Prostate gland (tissue), 2 donors: Measurements from ENCODE around the gene PDGFA. TPM values are rescaled to one million over a fixed set of nuclear protein-coding genes. Genes with fewer than 3 reads are reported as not detected.

Experiments used
- DNase-seq: peaks from one replicate; pipeline ENCODE4 v3.0.0-alpha.2; 2019; ENCODE audit warnings: low spot score
- H3K27ac ChIP-seq, 2 donors: fragments of 200-600 bp; sonication (generic); 2 replicates each; pipeline ENCODE4 v1.5.1; 2017 to 2019
- H3K27me3 ChIP-seq: fragments of 200-600 bp; sonication (generic); replicated peaks from 2 replicates; pipeline ENCODE4 v1.5.1; 2019; ENCODE audit not compliant: insufficient read depth
- H3K36me3 ChIP-seq, 2 donors: fragments of 200-600 bp; sonication (generic); 1 replicate in 1 of 2; 2 replicates in 1 of 2; pipeline versions ENCODE4 v1.5.1 to v1.8.1; 2017 to 2019
- H3K4me1 ChIP-seq: fragments of 200-600 bp; sonication (generic); replicated peaks from 2 replicates; pipeline ENCODE4 v1.5.1; 2019
- H3K4me3 ChIP-seq, 2 donors: fragments of 200-600 bp; sonication (generic); 2 replicates each; pipeline ENCODE4 v1.5.1; 2017 to 2019
- H3K9me3 ChIP-seq: fragments of 200-600 bp; sonication (generic); 2 replicates; pipeline ENCODE4 v1.5.1; 2017
- POLR2A ChIP-seq: fragments of 450-650 bp; IDR thresholded peaks from one replicate; pipeline ENCODE4 v1.6.1; 2016; ENCODE audit warnings: antibody characterized with exemption, mild to moderate bottlenecking
- POLR2AphosphoS5 ChIP-seq: sonication (generic); formaldehyde crosslinking; IDR thresholded peaks from one replicate; pipeline ENCODE4 v1.6.1; 2017; ENCODE audit warnings: antibody characterized with exemption
- WGBS: methylation state at CpG from one replicate; pipeline ENCODE4 v1.1.5; 2018; 5-methylcytosine and 5-hydroxymethylcytosine counted together
- intact Hi-C: fragments of 100-400 bp; cut with DNase I; formaldehyde crosslinking; loops from one replicate; pipeline ENCODE4 v1.14.2; 2022
- total RNA-seq, 2 donors: library from RNA; depleted of rRNA; stranded (reverse); fragments of >200 nt; gene quantifications; one replicate each; pipeline ENCODE4 v1.1.0, GENCODE V29; 2016
- TF ChIP-seq, protein P1 (sequence below), 4 experiments: fragments of 200-600 bp in 2 of 4; fragments of 450-650 bp in 2 of 4; sonication (generic) in 2 of 4; IDR thresholded peaks; 1 replicate in 3 of 4; 2 replicates in 1 of 4; pipeline ENCODE4 v1.5.1; 2016 to 2019; ENCODE audit warnings: antibody characterized with exemption in 4 of 4, mild to moderate bottlenecking in 2 of 4, moderate library complexity in 2 of 4

Gene PDGFA
- total RNA-seq, 2 donors from 2014 or later: 40.4 to 75.0 TPM

DNA sequence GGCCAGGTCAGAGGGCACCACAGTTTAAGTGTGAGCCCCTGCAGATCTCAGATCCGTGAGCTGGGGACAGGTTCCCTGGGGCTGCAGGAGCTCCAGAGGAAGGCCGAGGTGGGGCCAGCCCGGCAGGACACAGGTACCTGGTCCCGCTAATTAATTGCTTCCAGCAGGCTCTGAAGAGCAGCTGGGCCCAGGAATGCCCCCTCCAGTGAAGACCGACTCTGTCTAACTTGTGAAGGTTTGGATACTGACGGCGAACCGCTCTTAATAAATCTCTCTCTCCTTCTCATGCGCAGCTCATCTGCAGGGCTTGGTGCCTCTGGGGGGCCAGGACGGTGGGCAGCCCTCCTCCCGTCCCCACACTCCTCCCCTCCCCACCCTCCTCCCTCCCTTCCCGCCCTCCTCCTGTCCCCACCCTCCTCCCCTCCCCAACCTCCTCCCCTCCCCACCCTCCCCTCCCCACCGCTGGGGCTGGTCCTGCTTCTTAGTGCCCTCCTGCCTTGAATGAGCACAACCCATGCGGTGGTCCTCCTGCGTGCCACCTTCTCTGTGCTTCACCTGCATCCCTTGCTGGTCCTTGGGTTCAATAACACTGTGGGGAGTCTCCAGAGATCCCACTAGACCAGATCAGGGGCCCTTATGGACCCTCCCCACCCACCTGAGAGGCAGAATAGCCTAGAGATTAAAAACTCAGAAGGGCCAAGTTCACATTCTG, 38.3 kb downstream of the PDGFA start:
- Histone ChIP-seq H3K27me3 (peaks cover 6% of the 10 kb centered on the region), H3K36me3 (no peaks in the 10 kb centered on the region), H3K9me3 (no peaks in the 10 kb centered on the region), H3K4me3 (no peak overlapping the region), H3K27ac (no peak overlapping the region), H3K4me1 (no peaks in the 10 kb centered on the region)
- TF ChIP-seq POLR2A (no peak), POLR2AphosphoS5 (no peak)
- TF ChIP-seq, protein P1, sequence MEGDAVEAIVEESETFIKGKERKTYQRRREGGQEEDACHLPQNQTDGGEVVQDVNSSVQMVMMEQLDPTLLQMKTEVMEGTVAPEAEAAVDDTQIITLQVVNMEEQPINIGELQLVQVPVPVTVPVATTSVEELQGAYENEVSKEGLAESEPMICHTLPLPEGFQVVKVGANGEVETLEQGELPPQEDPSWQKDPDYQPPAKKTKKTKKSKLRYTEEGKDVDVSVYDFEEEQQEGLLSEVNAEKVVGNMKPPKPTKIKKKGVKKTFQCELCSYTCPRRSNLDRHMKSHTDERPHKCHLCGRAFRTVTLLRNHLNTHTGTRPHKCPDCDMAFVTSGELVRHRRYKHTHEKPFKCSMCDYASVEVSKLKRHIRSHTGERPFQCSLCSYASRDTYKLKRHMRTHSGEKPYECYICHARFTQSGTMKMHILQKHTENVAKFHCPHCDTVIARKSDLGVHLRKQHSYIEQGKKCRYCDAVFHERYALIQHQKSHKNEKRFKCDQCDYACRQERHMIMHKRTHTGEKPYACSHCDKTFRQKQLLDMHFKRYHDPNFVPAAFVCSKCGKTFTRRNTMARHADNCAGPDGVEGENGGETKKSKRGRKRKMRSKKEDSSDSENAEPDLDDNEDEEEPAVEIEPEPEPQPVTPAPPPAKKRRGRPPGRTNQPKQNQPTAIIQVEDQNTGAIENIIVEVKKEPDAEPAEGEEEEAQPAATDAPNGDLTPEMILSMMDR (IDR thresholded peaks at IDR 0.05): no peak
- DNase-seq: no peak
- intact Hi-C loops: no loop called here
- 81% methylated on average over 14 of the region's 15 CpGs for WGBS

DNA sequence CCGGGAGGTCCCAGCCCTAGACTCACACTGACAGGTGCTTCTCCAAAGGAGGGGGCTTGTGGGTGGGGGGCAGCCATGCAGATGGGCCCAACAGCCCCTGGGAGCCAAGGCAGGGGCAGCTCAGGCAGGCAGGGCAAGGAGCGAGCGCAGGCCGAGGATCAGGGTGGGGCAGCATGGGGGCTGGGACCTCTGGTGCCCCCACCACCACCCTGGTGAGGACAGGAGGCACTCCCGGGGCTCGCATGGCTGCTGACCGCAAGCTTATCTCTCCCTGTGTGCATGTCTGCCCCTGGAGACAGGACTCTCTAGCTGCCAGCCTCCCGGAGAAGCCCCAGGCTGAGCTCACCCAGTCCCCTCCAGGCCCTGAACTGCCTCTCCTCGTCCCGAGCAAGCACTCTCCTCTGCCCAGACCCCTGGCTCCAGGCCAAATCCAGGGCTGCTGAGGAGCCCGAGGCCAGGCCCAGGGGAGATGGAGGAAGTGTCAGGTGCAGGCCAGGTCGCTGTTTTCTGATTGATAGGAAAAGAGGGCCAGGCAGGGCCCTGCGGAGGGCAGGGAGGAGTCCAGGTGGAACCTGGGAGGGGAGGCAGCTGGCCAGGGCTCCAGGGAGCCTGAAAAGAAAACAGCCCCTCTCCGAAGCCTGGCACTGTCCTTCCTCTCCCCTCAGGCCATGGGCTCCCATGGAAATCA, 39.0 kb downstream of the PDGFA start:
- H3K27ac ChIP-seq: no peak overlapping the region
- TF ChIP-seq POLR2AphosphoS5: no peak
- H3K9me3 ChIP-seq: no peaks in the 10 kb centered on the region
- H3K4me3 ChIP-seq: no peak overlapping the region
- no peak for DNase-seq
- no peaks in the 10 kb centered on the region for H3K36me3 ChIP-seq
- WGBS: 54% methylated on average over 14 of the region's 14 CpGs
- intact Hi-C loops: no loop called here
- H3K27me3 ChIP-seq: peaks cover 6% of the 10 kb centered on the region
- no peaks in the 10 kb centered on the region for H3K4me1 ChIP-seq

DNA sequence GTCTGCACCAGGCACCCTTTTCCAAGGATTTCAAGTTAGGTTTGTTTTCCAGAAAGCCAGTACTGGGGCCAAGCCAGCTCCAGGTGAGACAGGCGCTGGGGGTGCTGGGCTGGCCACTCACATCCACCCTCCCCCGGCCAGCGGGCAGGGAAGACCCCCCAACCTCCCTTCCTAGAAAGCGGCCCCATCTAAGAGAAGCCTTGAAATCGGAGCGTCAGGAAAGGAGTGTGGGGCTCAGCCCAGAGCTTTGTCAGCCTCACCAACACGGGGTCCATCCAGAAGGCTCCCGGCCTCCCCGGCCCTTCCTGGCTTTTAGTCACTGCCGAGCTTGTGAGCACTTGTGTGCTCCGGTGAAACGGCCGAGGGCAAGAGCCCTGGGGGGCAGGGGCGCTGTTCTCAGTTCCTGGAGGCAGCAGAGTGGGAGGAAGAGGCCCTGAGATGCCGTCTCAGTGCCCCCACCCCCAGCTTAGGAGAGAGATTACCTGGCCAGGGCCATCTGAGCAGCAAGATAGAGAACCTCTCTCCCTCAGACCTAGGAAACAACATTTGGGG, 39.6 kb downstream of the PDGFA start:
- intact Hi-C loops: no loop called here
- Histone ChIP-seq H3K27me3 (peaks cover 6% of the 10 kb centered on the region), H3K4me3 (no peak overlapping the region), H3K36me3 (no peaks in the 10 kb centered on the region), H3K4me1 (no peaks in the 10 kb centered on the region), H3K9me3 (no peaks in the 10 kb centered on the region), H3K27ac (no peak overlapping the region)
- no peak for DNase-seq
- TF ChIP-seq, protein P1 (IDR thresholded peaks at IDR 0.05): no peak
- 71% methylated on average over 13 of the region's 15 CpGs for WGBS

DNA sequence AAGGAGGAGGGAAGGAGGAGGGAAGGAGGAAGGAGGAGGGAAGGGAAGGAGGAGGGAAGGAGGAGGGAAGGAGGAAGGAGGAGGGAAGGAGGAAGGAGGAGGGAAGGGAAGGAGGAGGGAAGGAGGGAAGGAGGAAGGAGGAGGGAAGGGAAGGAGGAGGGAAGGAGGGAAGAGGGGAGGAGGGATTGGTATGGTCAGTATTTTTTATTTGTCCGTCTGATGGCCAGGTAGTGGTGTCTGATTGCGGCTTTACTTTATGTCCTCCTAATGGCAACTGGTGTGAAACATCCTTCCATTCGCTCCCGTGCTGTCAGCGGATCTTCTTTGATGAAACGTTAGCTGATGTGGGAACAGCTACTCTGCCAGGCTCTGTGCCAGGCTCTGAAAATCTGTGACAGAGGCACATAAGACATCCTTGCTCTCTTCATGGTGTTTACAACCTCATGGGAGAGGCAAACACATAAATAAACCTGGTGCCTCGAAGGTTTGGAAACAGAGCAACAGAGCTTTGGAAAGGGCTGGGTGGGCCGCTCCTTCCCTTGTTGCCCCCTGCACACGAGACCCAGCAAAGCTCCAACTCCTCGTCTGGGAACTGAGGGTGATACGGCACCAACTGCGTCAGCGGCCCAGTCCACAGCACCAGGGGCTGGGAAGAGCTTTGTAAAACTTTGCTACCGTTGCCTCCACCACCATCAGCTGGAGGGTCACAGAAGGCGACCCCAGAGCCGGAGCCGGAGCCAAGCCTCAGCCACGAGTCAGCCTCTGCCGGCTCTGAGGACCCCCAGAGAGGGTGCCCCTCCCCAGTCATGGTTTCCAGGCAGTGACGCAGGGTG, 40.3 kb downstream of the PDGFA start:
- Histone ChIP-seq H3K4me3 (no peak overlapping the region), H3K9me3 (no peaks in the 10 kb centered on the region), H3K27me3 (peaks cover 6% of the 10 kb centered on the region), H3K36me3 (no peaks in the 10 kb centered on the region), H3K27ac (no peak overlapping the region), H3K4me1 (no peaks in the 10 kb centered on the region)
- intact Hi-C loops: no loop called here
- no peak for DNase-seq
- 79% methylated on average over 16 of the region's 20 CpGs for WGBS
- no peak for TF ChIP-seq POLR2A
- TF ChIP-seq, protein P1 (IDR thresholded peaks at IDR 0.05): no peak
- TF ChIP-seq POLR2AphosphoS5: no peak

DNA sequence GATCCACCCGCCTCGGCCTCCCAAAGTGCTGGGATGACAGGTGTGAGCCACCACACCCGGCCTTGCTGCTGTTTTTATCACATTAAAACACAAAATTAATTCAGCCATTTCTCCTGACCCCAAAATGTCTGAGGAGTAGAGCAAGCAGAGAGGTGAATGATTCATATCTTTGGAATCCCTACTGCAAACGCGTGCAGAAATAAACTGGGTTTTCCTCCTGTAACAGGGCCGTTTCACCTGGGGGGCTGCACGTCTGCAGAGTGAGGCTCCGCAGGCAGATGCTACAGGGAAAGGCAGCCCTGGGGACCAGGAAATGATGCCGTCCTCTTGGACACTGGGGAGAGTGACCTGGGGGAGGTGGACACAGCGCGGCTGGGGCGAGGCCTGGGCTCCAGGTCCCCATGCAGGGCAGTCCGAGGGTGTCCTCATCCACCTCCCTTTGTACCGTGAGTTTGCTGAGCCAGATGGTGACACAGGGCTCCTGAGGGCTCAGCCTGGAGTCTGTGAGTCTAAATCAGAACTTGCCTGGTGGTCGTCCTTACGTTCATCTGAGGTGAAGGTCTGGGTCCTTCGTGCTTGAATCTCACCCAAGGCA, 41.9 kb downstream of the PDGFA start:
- Histone ChIP-seq H3K27me3 (peaks cover 6% of the 10 kb centered on the region), H3K9me3 (no peaks in the 10 kb centered on the region), H3K4me3 (no peak overlapping the region), H3K36me3 (no peaks in the 10 kb centered on the region), H3K4me1 (no peaks in the 10 kb centered on the region), H3K27ac (no peak overlapping the region)
- DNase-seq: no peak
- TF ChIP-seq, protein P1 (IDR thresholded peaks at IDR 0.05): no peak
- TF ChIP-seq POLR2A: no peak
- TF ChIP-seq POLR2AphosphoS5: no peak
- intact Hi-C loops: no loop called here
- WGBS: 78% methylated on average over 17 of the region's 17 CpGs
